ENCODE data around the gene PALLD. TPM values are rescaled to one million over a fixed set of nuclear protein-coding genes. Genes with fewer than 3 reads are reported as not detected.

The PALLD gene
- total RNA-seq, 2 experiments from 2014 or later: 1.2 to 1.3 TPM

- H3K27me3 Mint-ChIP-seq (ENCODE audit: low read depth): no peaks in the 10 kb centered on the region
- peak overlapping the region; percentile 96 for H3K4me3 Mint-ChIP-seq
- ATAC-seq: no peak
- H3K36me3 Mint-ChIP-seq (ENCODE audit: low read depth): peaks cover 49% of the 10 kb centered on the region
- H3K27ac Mint-ChIP-seq: peak overlapping the region; percentile 70
- no peak for DNase-seq
- H3K4me1 Mint-ChIP-seq (ENCODE audit: low read depth): peaks cover 76% of the 10 kb centered on the region
- no peaks in the 10 kb centered on the region for H3K9me3 Mint-ChIP-seq (ENCODE audit: insufficient read depth)
- ChIA-PET CTCF (interaction anchor here (1.4 kb wide), 1 partner anchor 13 kb away, joined by 3 read pairs; no protein-coding TSS in a partner anchor), POLR2A (interaction anchor here (1.3 to 3.3 kb wide), 4 partner anchors 27 to 161 kb away, joined by 4 to 27 read pairs (median 10); partner anchors contain the start of gene DDX60)
Observed at GRCh38 chr4:168478868-168479267, 18.0 kb upstream of the PALLD start.

GRCh38 chr4:168480931-168481611, 15.8 kb upstream of the PALLD start:
- Mint-ChIP-seq H3K4me3 (peak overlapping the region; percentile 96), H3K36me3 (ENCODE audit: low read depth) (peaks cover 36% of the 10 kb centered on the region), H3K27ac (peak overlapping the region; percentile 97), H3K4me1 (ENCODE audit: low read depth) (peaks cover 59% of the 10 kb centered on the region), H3K9me3 (ENCODE audit: insufficient read depth) (no peaks in the 10 kb centered on the region), H3K27me3 (ENCODE audit: low read depth) (no peaks in the 10 kb centered on the region)
- POLR2A ChIA-PET: interaction anchor here (0.7 to 3.3 kb wide), 11 partner anchors 9 to 167 kb away, joined by 3 to 27 read pairs (median 5); partner anchors contain the start of genes DDX60 and PALLD
- ATAC-seq (peak; percentile 63), DNase-seq (peak; percentile 74)
- CTCF ChIA-PET: interaction anchor here (1.2 to 2.3 kb wide), 4 partner anchors 27 to 439 kb away, joined by 3 to 6 read pairs (median 4); no protein-coding TSS in a partner anchor

DNA sequence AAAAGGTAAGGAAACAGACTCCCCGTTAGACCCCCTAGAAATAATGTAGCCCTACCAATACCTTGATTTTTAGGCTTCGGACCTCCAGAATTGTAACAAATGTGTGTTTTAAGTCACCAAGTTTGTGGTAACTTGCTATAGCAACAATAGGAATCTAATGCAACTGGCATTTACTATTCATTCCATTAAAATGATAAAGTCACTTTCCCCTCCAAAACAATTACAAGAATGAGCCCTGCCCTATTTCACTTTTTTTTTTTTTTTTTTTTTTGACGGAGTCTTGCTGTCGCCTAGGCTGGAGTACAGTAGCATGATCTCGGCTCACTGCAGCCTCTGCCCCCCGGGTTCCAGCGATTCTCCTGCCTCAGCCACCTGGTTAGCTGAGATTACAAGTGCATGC, 13.0 kb upstream of the PALLD start:
- Mint-ChIP-seq H3K4me1 (ENCODE audit: low read depth) (peaks cover 49% of the 10 kb centered on the region), H3K27ac (no peak overlapping the region), H3K9me3 (ENCODE audit: insufficient read depth) (no peaks in the 10 kb centered on the region), H3K36me3 (ENCODE audit: low read depth) (peaks cover 17% of the 10 kb centered on the region), H3K4me3 (no peak overlapping the region), H3K27me3 (ENCODE audit: low read depth) (peaks cover 2% of the 10 kb centered on the region)
- ChIA-PET POLR2A (interaction anchor here (1.5 kb wide), 1 partner anchor 166 kb away, joined by 8 read pairs; the partner anchor contains the start of gene DDX60), CTCF (interaction anchor here (1.3 to 1.5 kb wide), 2 partner anchors 10 to 26 kb away, joined by 4 read pairs; no protein-coding TSS in a partner anchor)
- ATAC-seq (no peak), DNase-seq (no peak)

DNA sequence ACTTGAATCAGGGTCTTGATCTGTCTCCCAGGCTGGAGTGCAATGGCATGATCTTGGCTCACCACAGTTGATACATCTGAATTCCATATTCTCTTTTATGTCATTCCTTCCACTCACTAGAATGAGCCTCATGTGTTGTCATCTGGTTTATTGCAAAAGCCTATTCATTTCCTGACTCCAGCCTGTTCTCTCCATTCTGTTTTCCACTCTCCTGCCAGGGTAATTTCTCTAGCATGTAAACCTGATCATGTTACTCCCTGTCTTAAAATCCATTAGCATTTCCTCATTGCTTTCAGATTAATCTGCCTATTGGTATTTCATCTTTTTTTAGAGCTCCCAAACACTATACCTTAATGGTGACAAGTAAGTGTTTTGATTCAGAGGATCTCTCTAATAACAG, 12.2 kb upstream of the PALLD start:
- Mint-ChIP-seq H3K9me3 (ENCODE audit: insufficient read depth) (no peaks in the 10 kb centered on the region), H3K4me1 (ENCODE audit: low read depth) (peaks cover 47% of the 10 kb centered on the region), H3K36me3 (ENCODE audit: low read depth) (peaks cover 12% of the 10 kb centered on the region), H3K4me3 (no peak overlapping the region), H3K27me3 (ENCODE audit: low read depth) (peaks cover 3% of the 10 kb centered on the region), H3K27ac (no peak overlapping the region)
- ATAC-seq: no peak
- no peak for DNase-seq
- POLR2A ChIA-PET: no interaction called here
- CTCF ChIA-PET: no interaction called here

- Mint-ChIP-seq H3K27ac (no peak overlapping the region), H3K27me3 (ENCODE audit: low read depth) (peaks cover 4% of the 10 kb centered on the region), H3K9me3 (ENCODE audit: insufficient read depth) (no peaks in the 10 kb centered on the region), H3K4me3 (no peak overlapping the region), H3K4me1 (ENCODE audit: low read depth) (peaks cover 47% of the 10 kb centered on the region), H3K36me3 (ENCODE audit: low read depth) (peaks cover 10% of the 10 kb centered on the region)
- DNase-seq (no peak), ATAC-seq (no peak)
- ChIA-PET CTCF (no interaction called here), POLR2A (no interaction called here)
Observed at GRCh38 chr4:168485156-168485910, 11.5 kb upstream of the PALLD start.

GRCh38 chr4:168486912-168487281, 10.0 kb upstream of the PALLD start:
- Mint-ChIP-seq H3K27me3 (ENCODE audit: low read depth) (peaks cover 4% of the 10 kb centered on the region), H3K27ac (no peak overlapping the region), H3K4me1 (ENCODE audit: low read depth) (peaks cover 35% of the 10 kb centered on the region), H3K9me3 (ENCODE audit: insufficient read depth) (no peaks in the 10 kb centered on the region), H3K36me3 (ENCODE audit: low read depth) (peaks cover 7% of the 10 kb centered on the region), H3K4me3 (no peak overlapping the region)
- ChIA-PET CTCF (interaction anchor here (1.0 to 1.3 kb wide), 4 partner anchors 9 to 28 kb away, joined by 3 to 7 read pairs (median 4); partner anchors contain the start of gene PALLD), POLR2A (no interaction called here)
- peak; percentile 23 for ATAC-seq
- DNase-seq: no peak

GRCh38 chr4:168487282-168488035, 9.4 kb upstream of the PALLD start:
- Mint-ChIP-seq H3K36me3 (ENCODE audit: low read depth) (peaks cover 4% of the 10 kb centered on the region), H3K4me3 (no peak overlapping the region), H3K27me3 (ENCODE audit: low read depth) (peaks cover 4% of the 10 kb centered on the region), H3K9me3 (ENCODE audit: insufficient read depth) (no peaks in the 10 kb centered on the region), H3K27ac (no peak overlapping the region), H3K4me1 (ENCODE audit: low read depth) (peaks cover 30% of the 10 kb centered on the region)
- DNase-seq (no peak), ATAC-seq (no peak)
- CTCF ChIA-PET: interaction anchor here (1.0 to 1.3 kb wide), 4 partner anchors 9 to 27 kb away, joined by 3 to 7 read pairs (median 4); partner anchors contain the start of gene PALLD
- POLR2A ChIA-PET: no interaction called here

- no peak overlapping the region for H3K27ac Mint-ChIP-seq
- H3K27me3 Mint-ChIP-seq (ENCODE audit: low read depth): peaks cover 10% of the 10 kb centered on the region
- no peaks in the 10 kb centered on the region for H3K36me3 Mint-ChIP-seq (ENCODE audit: low read depth)
- H3K4me3 Mint-ChIP-seq: no peak overlapping the region
- H3K4me1 Mint-ChIP-seq (ENCODE audit: low read depth): peaks cover 17% of the 10 kb centered on the region
- CTCF ChIA-PET: no interaction called here
- DNase-seq: no peak
- ATAC-seq: no peak
- H3K9me3 Mint-ChIP-seq (ENCODE audit: insufficient read depth): no peaks in the 10 kb centered on the region
- POLR2A ChIA-PET: interaction anchor here (0.8 kb wide), 1 partner anchor 9 kb away, joined by 3 read pairs; no protein-coding TSS in a partner anchor
Observed at GRCh38 chr4:168488869-168489274, 8.0 kb upstream of the PALLD start.

DNA sequence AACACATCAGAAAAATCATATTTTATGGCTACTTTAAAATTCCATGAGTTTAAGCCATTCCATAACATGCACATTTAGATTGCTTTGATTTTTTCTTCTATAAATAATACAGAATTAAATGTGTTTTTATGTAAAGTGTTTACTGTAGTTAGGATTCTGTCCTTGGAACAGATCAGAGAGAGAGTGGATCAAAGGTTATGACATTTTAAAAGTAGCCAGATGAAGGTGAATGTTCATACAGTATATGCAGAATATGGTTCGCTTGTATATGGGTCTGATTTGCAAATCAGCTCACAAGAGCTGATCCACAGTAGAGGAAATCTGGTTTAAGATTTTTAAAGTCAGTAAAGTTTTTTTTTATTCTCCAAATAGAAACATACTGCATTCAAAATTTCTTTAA, 7.2 kb upstream of the PALLD start:
- Mint-ChIP-seq H3K27me3 (ENCODE audit: low read depth) (peaks cover 13% of the 10 kb centered on the region), H3K36me3 (ENCODE audit: low read depth) (no peaks in the 10 kb centered on the region), H3K27ac (no peak overlapping the region), H3K9me3 (ENCODE audit: insufficient read depth) (no peaks in the 10 kb centered on the region), H3K4me3 (no peak overlapping the region), H3K4me1 (ENCODE audit: low read depth) (peaks cover 17% of the 10 kb centered on the region)
- ATAC-seq (no peak), DNase-seq (no peak)
- ChIA-PET CTCF (no interaction called here), POLR2A (interaction anchor here (0.8 kb wide), 1 partner anchor 10 kb away, joined by 3 read pairs; no protein-coding TSS in a partner anchor)

GRCh38 chr4:168490711-168491110, 6.1 kb upstream of the PALLD start:
- no peaks in the 10 kb centered on the region for H3K36me3 Mint-ChIP-seq (ENCODE audit: low read depth)
- DNase-seq (no peak), ATAC-seq (no peak)
- peaks cover 13% of the 10 kb centered on the region for H3K27me3 Mint-ChIP-seq (ENCODE audit: low read depth)
- ChIA-PET CTCF (no interaction called here), POLR2A (no interaction called here)
- peaks cover 17% of the 10 kb centered on the region for H3K4me1 Mint-ChIP-seq (ENCODE audit: low read depth)
- H3K4me3 Mint-ChIP-seq: no peak overlapping the region
- no peak overlapping the region for H3K27ac Mint-ChIP-seq
- H3K9me3 Mint-ChIP-seq (ENCODE audit: insufficient read depth): no peaks in the 10 kb centered on the region

DNA sequence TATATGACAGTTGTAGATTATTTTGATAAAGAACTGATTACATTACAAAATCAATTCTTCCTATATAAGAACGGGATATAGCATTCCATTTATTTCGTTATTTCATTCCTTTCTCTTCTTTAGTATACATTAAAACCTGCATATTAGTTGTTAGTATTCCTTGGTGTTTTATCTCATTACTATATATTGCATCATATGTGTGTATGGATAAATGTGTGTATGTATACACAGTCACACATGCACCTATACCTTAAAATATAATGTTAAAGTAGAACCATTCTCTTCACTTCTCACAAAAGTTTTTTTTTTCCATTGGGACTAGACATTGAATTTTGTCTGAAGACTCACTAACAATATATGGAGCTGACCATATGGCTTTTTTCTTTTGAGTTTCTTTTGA, 5.3 kb upstream of the PALLD start:
- Mint-ChIP-seq H3K9me3 (ENCODE audit: insufficient read depth) (no peaks in the 10 kb centered on the region), H3K4me1 (ENCODE audit: low read depth) (peaks cover 14% of the 10 kb centered on the region), H3K27me3 (ENCODE audit: low read depth) (peaks cover 13% of the 10 kb centered on the region), H3K27ac (no peak overlapping the region), H3K36me3 (ENCODE audit: low read depth) (no peaks in the 10 kb centered on the region), H3K4me3 (no peak overlapping the region)
- no peak for ATAC-seq
- no peak for DNase-seq
- CTCF ChIA-PET: interaction anchor here (1.2 kb wide), 1 partner anchor 11 kb away, joined by 3 read pairs; no protein-coding TSS in a partner anchor
- POLR2A ChIA-PET: no interaction called here
